ENCODE data around the gene GTF2IRD1.
A peak's percentile ranks its signal among the peaks of the same experiment; 100 is the strongest.
"Not testable (repeated sequence)": the region's sequence is repeated elsewhere in the genome, so short reads cannot be mapped to it uniquely, and the experiment has no call there.

Gene GTF2IRD1

GRCh38 chr7:74544706-74545469, 91.2 kb downstream of the GTF2IRD1 start:
- Mint-ChIP-seq H3K4me3 (no peak overlapping the region), H3K27me3 (ENCODE audit: low read depth, poor library complexity) (no peaks in the 10 kb centered on the region), H3K9me3 (no peaks in the 10 kb centered on the region), H3K4me1 (peaks cover 9% of the 10 kb centered on the region), H3K27ac (no peak overlapping the region), H3K36me3 (ENCODE audit: low read depth) (peaks cover 77% of the 10 kb centered on the region)
- DNase-seq: peak; percentile 36
- TF ChIP-seq CTCF (IDR thresholded peaks at IDR 0.05): peak; percentile 49

GRCh38 chr7:74545921-74546320, 92.2 kb downstream of the GTF2IRD1 start:
- TF ChIP-seq CTCF (IDR thresholded peaks at IDR 0.05): no peak
- peaks cover 9% of the 10 kb centered on the region for H3K4me1 Mint-ChIP-seq

GRCh38 chr7:74553596-74554012, 99.9 kb downstream of the GTF2IRD1 start:
- not testable (repeated sequence) for H3K9me3 Mint-ChIP-seq; H3K4me1 Mint-ChIP-seq; DNase-seq; H3K27ac Mint-ChIP-seq; H3K4me3 Mint-ChIP-seq; H3K27me3 Mint-ChIP-seq (ENCODE audit: low read depth, poor library complexity)
- peaks cover 39% of the 10 kb centered on the region for H3K36me3 Mint-ChIP-seq (ENCODE audit: low read depth)

More at GRCh38 chr7:74545921-74546320, 92.2 kb downstream of the GTF2IRD1 start:
- no peak overlapping the region for H3K4me3 Mint-ChIP-seq
- H3K36me3 Mint-ChIP-seq (ENCODE audit: low read depth): peaks cover 73% of the 10 kb centered on the region
- no peaks in the 10 kb centered on the region for H3K9me3 Mint-ChIP-seq
- H3K27ac Mint-ChIP-seq: no peak overlapping the region
- DNase-seq: no peak
- H3K27me3 Mint-ChIP-seq (ENCODE audit: low read depth, poor library complexity): no peaks in the 10 kb centered on the region

- peaks cover 4% of the 10 kb centered on the region for H3K27me3 Mint-ChIP-seq (ENCODE audit: low read depth, poor library complexity)
- DNase-seq: no peak
- H3K27ac Mint-ChIP-seq: no peak overlapping the region
- H3K9me3 Mint-ChIP-seq: no peaks in the 10 kb centered on the region
- H3K36me3 Mint-ChIP-seq (ENCODE audit: low read depth): peaks cover 36% of the 10 kb centered on the region
- H3K4me1 Mint-ChIP-seq: no peaks in the 10 kb centered on the region
- TF ChIP-seq CTCF (IDR thresholded peaks at IDR 0.05): no peak
- H3K4me3 Mint-ChIP-seq: no peak overlapping the region
These were observed 100.5 kb downstream of the GTF2IRD1 start for GRCh38 chr7:74554178-74554577.

GRCh38 chr7:74560086-74560719, 106.5 kb downstream of the GTF2IRD1 start:
- Mint-ChIP-seq H3K27me3 (ENCODE audit: low read depth, poor library complexity) (peaks cover 3% of the 10 kb centered on the region), H3K27ac (no peak overlapping the region), H3K4me3 (no peak overlapping the region), H3K36me3 (ENCODE audit: low read depth) (peaks cover 39% of the 10 kb centered on the region), H3K4me1 (no peaks in the 10 kb centered on the region), H3K9me3 (no peaks in the 10 kb centered on the region)
- no peak for TF ChIP-seq CTCF (IDR thresholded peaks at IDR 0.05)
- DNase-seq: no peak

GRCh38 chr7:74561898-74562613, 108.3 kb downstream of the GTF2IRD1 start:
- no peak for TF ChIP-seq CTCF (IDR thresholded peaks at IDR 0.05)
- no peak overlapping the region for H3K4me3 Mint-ChIP-seq
- peaks cover 3% of the 10 kb centered on the region for H3K27me3 Mint-ChIP-seq (ENCODE audit: low read depth, poor library complexity)
- DNase-seq: no peak
- no peaks in the 10 kb centered on the region for H3K9me3 Mint-ChIP-seq
- peaks cover 6% of the 10 kb centered on the region for H3K4me1 Mint-ChIP-seq
- no peak overlapping the region for H3K27ac Mint-ChIP-seq
- peaks cover 49% of the 10 kb centered on the region for H3K36me3 Mint-ChIP-seq (ENCODE audit: low read depth)

- DNase-seq; H3K27ac Mint-ChIP-seq; H3K9me3 Mint-ChIP-seq; H3K27me3 Mint-ChIP-seq (ENCODE audit: low read depth, poor library complexity); H3K4me3 Mint-ChIP-seq: not testable (repeated sequence)
- H3K36me3 Mint-ChIP-seq (ENCODE audit: low read depth): peaks cover 41% of the 10 kb centered on the region
- peaks cover 22% of the 10 kb centered on the region for H3K4me1 Mint-ChIP-seq
These were observed 109.9 kb downstream of the GTF2IRD1 start for GRCh38 chr7:74563639-74564038.

Measured in nephron progenitor cell (in vitro differentiated cells).